GM18858 (cell line): Measurements from ENCODE around the gene NUTF2.
"Not testable (repeated sequence)": the region's sequence is repeated elsewhere in the genome, so short reads cannot be mapped to it uniquely, and the experiment has no call there.

Source experiments
- ATAC-seq: cut with Tn5 transposase; IDR thresholded peaks from one replicate; pipeline ENCODE4 v1.9.1; 2021; ENCODE audit not compliant: unreplicated experiment

The NUTF2 gene

GRCh38 chr16:67883146-67883871 lies 36.6 kb downstream of the NUTF2 start:
- no peak for ATAC-seq

GRCh38 chr16:67883872-67884261 lies 37.1 kb downstream of the NUTF2 start:
- no peak for ATAC-seq

- no peak for ATAC-seq
Observed at GRCh38 chr16:67884684-67885083, 38.0 kb downstream of the NUTF2 start, which contains the start of gene NRN1L. NRN1L (plus strand) TSS chr16:67884885; CDS start chr16:67884904, 19 bp downstream.

GRCh38 chr16:67885545-67885944 lies 38.8 kb downstream of the NUTF2 start:
- no peak for ATAC-seq

- ATAC-seq: no peak
Observed at GRCh38 chr16:67885976-67886375, 39.2 kb downstream of the NUTF2 start.

GRCh38 chr16:67886387-67886786 lies 39.7 kb downstream of the NUTF2 start:
- no peak for ATAC-seq

GRCh38 chr16:67888331-67888730 lies 41.6 kb downstream of the NUTF2 start:
- no peak for ATAC-seq

- no peak for ATAC-seq
Observed at GRCh38 chr16:67892375-67892774, 45.6 kb downstream of the NUTF2 start.

GRCh38 chr16:67892899-67893742 lies 46.4 kb downstream of the NUTF2 start, which contains the start of gene PSKH1:
PSKH1 (plus strand) TSS chr16:67893254; CDS start chr16:67908750, 15,496 bp downstream.
- ATAC-seq: peak; percentile 55

GRCh38 chr16:67893743-67894399 lies 47.1 kb downstream of the NUTF2 start:
- ATAC-seq: no peak

- no peak for ATAC-seq
Observed at GRCh38 chr16:67897231-67897630, 50.5 kb downstream of the NUTF2 start.

- ATAC-seq: no peak
Observed at GRCh38 chr16:67901734-67902133, 55.0 kb downstream of the NUTF2 start.

GRCh38 chr16:67902831-67903230 lies 56.1 kb downstream of the NUTF2 start:
- ATAC-seq: no peak

GRCh38 chr16:67907397-67908180 lies 60.9 kb downstream of the NUTF2 start:
- no peak for ATAC-seq

GRCh38 chr16:67909056-67909742 lies 62.5 kb downstream of the NUTF2 start:
- no peak for ATAC-seq

GRCh38 chr16:67910158-67910557 lies 63.4 kb downstream of the NUTF2 start:
- ATAC-seq: no peak

- no peak for ATAC-seq
Observed at GRCh38 chr16:67914758-67915495, 68.2 kb downstream of the NUTF2 start.

GRCh38 chr16:67915496-67915769 lies 68.7 kb downstream of the NUTF2 start:
- ATAC-seq: not testable (repeated sequence)

- ATAC-seq: no peak
Observed at GRCh38 chr16:67915831-67916723, 69.3 kb downstream of the NUTF2 start.
